DND-41 (cell line): ENCODE results near the gene CENPN.

ENCODE experiments used
- EZH2 ChIP-seq: IDR thresholded peaks from 3 replicates; pipeline ENCODE4 v1.6.1; 2012; ENCODE audit warnings: borderline replicate concordance, low read depth, mild to moderate bottlenecking, moderate library complexity, low read length, inconsistent platforms; ENCODE audit not compliant: severe bottlenecking
- TF ChIP-seq, protein P1 (sequence below): IDR thresholded peaks from 2 replicates; pipeline ENCODE4 v1.5.1; 2012; ENCODE audit warnings: borderline replicate concordance, low read length, moderate library complexity, mild to moderate bottlenecking; ENCODE audit not compliant: poor library complexity, severe bottlenecking; ENCODE audit errors: extremely low read depth

GRCh38 chr16:80966617-80967016, 40.4 kb upstream of the CENPN start:
- TF ChIP-seq, protein P1, sequence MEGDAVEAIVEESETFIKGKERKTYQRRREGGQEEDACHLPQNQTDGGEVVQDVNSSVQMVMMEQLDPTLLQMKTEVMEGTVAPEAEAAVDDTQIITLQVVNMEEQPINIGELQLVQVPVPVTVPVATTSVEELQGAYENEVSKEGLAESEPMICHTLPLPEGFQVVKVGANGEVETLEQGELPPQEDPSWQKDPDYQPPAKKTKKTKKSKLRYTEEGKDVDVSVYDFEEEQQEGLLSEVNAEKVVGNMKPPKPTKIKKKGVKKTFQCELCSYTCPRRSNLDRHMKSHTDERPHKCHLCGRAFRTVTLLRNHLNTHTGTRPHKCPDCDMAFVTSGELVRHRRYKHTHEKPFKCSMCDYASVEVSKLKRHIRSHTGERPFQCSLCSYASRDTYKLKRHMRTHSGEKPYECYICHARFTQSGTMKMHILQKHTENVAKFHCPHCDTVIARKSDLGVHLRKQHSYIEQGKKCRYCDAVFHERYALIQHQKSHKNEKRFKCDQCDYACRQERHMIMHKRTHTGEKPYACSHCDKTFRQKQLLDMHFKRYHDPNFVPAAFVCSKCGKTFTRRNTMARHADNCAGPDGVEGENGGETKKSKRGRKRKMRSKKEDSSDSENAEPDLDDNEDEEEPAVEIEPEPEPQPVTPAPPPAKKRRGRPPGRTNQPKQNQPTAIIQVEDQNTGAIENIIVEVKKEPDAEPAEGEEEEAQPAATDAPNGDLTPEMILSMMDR, result no peak
- TF ChIP-seq EZH2, result no peak
